Measurements from ENCODE around the gene CSNK2A3.

The CSNK2A3 gene

GRCh38 chr11:11391796-11392463 is 38.9 kb upstream of the CSNK2A3 start:
- H3K27me3 ChIP-seq (ENCODE audit: control insufficient read depth, insufficient read depth, low read length) = no peaks in the 10 kb centered on the region
- TF ChIP-seq CTCF (IDR thresholded peaks at IDR 0.05) = no peak

GRCh38 chr11:11391169-11391568 is 38.1 kb upstream of the CSNK2A3 start:
- Histone ChIP-seq H3K27me3 (ENCODE audit: control insufficient read depth, insufficient read depth, low read length) (no peaks in the 10 kb centered on the region), H3K79me2 (no peaks in the 10 kb centered on the region), H3K36me3 (ENCODE audit: control insufficient read depth, insufficient read depth, low read length) (no peaks in the 10 kb centered on the region), H3K4me3 (ENCODE audit: low read depth, low read length) (no peak overlapping the region), H3K9ac (no peak overlapping the region), H3K4me1 (no peaks in the 10 kb centered on the region), H2AFZ (no peak overlapping the region), H3K27ac (no peak overlapping the region), H3K4me2 (ENCODE audit: low read length) (no peak overlapping the region), H3K9me3 (ENCODE audit: control insufficient read depth, low read length) (no peaks in the 10 kb centered on the region)
- TF ChIP-seq CTCF (IDR thresholded peaks at IDR 0.05) = no peak

More at GRCh38 chr11:11391796-11392463, 38.9 kb upstream of the CSNK2A3 start:
- H3K27ac ChIP-seq = no peak overlapping the region
- no peak overlapping the region for H2AFZ ChIP-seq
- no peak overlapping the region for H3K4me2 ChIP-seq (ENCODE audit: low read length)
- no peaks in the 10 kb centered on the region for H3K4me1 ChIP-seq
- no peaks in the 10 kb centered on the region for H3K36me3 ChIP-seq (ENCODE audit: control insufficient read depth, insufficient read depth, low read length)
- no peak overlapping the region for H3K9ac ChIP-seq
- H3K9me3 ChIP-seq (ENCODE audit: control insufficient read depth, low read length) = no peaks in the 10 kb centered on the region
- no peak overlapping the region for H3K4me3 ChIP-seq (ENCODE audit: low read depth, low read length)
- no peaks in the 10 kb centered on the region for H3K79me2 ChIP-seq

- Histone ChIP-seq H3K79me2 (no peaks in the 10 kb centered on the region), H3K4me1 (no peaks in the 10 kb centered on the region), H3K27ac (no peak overlapping the region), H3K9ac (no peak overlapping the region), H3K9me3 (ENCODE audit: control insufficient read depth, low read length) (no peaks in the 10 kb centered on the region), H3K36me3 (ENCODE audit: control insufficient read depth, insufficient read depth, low read length) (no peaks in the 10 kb centered on the region), H3K4me3 (ENCODE audit: low read depth, low read length) (no peak overlapping the region), H3K27me3 (ENCODE audit: control insufficient read depth, insufficient read depth, low read length) (no peaks in the 10 kb centered on the region), H2AFZ (no peak overlapping the region), H3K4me2 (ENCODE audit: low read length) (no peak overlapping the region)
- no peak for TF ChIP-seq CTCF (IDR thresholded peaks at IDR 0.05)
These were observed 37.2 kb upstream of the CSNK2A3 start for GRCh38 chr11:11390068-11390771.

GRCh38 chr11:11389238-11389637 is 36.2 kb upstream of the CSNK2A3 start:
- Histone ChIP-seq H3K36me3 (ENCODE audit: control insufficient read depth, insufficient read depth, low read length) (no peaks in the 10 kb centered on the region), H2AFZ (no peak overlapping the region), H3K4me3 (ENCODE audit: low read depth, low read length) (no peak overlapping the region), H3K4me1 (no peaks in the 10 kb centered on the region), H3K27ac (no peak overlapping the region), H3K9me3 (ENCODE audit: control insufficient read depth, low read length) (no peaks in the 10 kb centered on the region), H3K9ac (no peak overlapping the region), H3K79me2 (no peaks in the 10 kb centered on the region), H3K27me3 (ENCODE audit: control insufficient read depth, insufficient read depth, low read length) (no peaks in the 10 kb centered on the region), H3K4me2 (ENCODE audit: low read length) (no peak overlapping the region)
- TF ChIP-seq CTCF (IDR thresholded peaks at IDR 0.05) = no peak

Data from parathyroid adenoma (tissue), 2 donors.